HTERT RPE-1 (cell line): ENCODE data around the gene ZNF445.
"Not testable (repeated sequence)": the region's sequence is repeated elsewhere in the genome, so short reads cannot be mapped to it uniquely, and the experiment has no call there.

Source experiments
- in situ Hi-C: fragments of 300-500 bp; cut with MboI; formaldehyde crosslinking; loops from 4 replicates; pipeline ENCODE4 v1.14.3; 2020; ENCODE audit warnings: low sequenced_read_pairs

Gene ZNF445

DNA sequence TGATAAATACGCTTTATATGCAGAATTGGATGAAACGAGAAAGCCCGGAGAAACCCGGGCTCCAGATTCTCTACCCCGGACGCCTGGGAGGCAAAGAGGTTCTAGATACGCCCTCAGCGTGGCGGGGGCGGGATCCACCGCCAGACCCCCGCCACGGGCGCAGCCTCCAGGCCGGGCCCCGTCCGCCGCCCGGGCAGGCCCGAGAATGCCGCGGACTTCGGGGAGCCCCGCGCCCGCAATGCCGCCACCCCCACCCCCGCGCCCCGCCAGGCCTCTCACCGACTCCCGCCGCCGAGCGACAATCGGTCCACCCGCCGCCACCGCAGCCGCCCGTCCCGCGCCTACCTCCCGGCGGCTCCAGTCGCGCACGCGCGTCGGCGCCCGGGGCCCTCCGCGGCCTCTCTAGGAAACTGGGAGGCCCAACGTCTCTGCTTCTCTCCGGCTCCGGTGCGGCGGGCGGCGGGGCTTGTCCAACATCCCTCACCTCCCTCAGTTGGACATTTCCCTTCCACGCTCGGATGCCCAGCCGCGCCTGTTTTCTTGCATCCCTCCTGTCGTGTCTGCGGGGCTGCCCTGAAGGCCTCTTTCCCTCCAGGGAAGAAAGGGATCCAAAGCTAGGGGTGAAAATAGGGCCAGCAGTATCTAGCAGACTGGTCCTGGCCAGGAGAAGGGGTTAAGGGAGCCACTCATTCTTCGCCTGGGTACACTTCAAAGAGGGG, at the start of gene ZNF445:
Gene ZNF445, minus strand, starts transcription at position 359 of the 719 bp plus-strand sequence. CDS start 22,121 bp downstream, outside the sequence.
- in situ Hi-C loops: no loop called here

DNA sequence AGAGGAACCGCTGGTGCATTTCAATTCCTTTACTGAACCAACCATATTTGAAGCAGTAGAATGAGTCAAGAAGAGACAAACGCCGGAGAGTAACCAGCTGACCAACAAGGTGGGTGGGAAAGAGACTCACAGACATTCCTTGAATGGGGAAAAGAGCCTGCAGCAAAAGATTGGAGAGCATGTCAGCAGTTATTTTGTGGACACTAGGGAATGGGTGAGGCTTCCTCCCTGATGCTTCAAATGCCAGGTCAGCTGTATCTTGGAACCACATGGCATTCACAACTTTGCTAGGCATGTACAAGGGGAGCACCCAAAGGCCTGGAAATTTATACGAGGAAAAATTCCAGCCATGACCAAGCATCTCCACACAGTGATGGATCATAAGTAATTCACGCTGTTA, 47.6 kb upstream of the ZNF445 start:
- in situ Hi-C loops: no loop called here

DNA sequence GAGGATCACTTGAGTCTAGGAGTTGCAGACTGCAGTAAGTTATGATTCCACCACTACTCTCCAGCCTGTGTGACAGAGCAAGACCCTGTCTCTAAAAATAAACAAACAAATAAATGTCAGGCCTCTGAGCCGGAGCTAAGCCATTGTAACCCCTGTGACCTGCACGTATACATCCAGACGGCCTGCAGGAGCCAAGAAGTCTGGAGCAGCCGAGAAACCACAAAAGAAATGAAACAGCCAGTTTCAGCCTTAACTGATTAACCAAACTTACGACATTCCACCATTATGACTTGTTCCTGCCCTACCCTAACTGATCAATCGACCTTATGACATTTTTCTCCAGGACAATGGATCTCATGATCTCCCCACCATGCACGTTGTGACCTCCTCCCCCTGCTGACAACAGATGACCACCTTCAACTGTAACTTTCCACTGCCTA, 45.0 kb upstream of the ZNF445 start:
- in situ Hi-C loops: no loop called here

DNA sequence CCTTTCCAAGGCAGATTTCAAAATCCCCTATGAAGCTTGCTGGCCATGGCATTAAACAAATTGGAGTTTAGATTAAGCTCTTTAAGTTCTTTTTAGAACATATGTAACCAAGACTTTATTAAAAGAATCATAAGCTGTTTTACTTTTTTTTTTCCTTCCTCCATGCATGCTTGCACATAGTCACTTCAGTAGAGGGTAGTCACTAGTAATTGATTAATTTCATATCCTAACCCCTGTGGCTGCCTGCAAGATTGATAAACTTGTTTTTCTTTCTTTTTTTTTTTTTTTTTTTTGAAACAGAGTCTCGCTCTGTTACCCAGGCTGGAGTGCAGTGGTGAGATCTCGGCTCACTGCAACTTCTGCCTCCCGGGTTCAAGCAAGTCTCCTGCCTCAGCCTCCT, 44.3 kb upstream of the ZNF445 start:
- in situ Hi-C loops: no loop called here

DNA sequence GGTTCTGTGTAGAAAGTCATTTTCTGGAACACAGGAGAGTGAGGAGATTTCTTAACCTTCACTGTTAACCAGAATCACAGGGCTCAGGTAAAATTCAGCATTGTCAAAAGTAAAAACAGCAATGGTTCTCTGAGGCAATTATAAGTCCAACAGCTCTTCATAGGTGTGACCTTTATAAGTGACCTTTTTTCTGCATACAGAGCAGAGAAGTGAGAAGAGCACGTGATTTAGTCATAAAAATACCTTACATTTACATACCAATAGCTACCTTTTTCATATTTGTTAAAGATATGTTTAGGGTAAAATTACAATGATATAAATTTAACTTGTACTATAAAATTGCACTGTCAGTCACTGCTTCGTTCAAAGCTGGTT, 41.3 kb upstream of the ZNF445 start:
- in situ Hi-C loops: no loop called here

DNA sequence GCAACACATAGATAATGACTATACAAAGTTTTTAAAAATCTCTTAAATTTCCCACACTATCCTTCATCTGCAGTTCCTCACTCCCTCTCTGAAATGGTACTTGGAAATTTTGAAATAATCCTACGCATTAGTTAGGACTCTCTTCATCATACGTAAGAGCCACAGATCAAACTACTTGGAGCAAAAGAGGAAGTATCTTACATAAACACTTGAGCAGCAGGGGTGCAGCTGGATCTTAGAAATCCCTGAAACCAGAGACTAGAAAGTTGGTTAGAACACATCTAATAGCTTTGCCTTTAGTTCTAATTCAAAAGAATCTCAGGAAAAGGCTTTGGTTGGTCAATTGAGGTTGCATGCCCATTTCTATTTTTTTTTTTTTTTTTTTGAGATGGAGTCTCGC, 38.8 kb upstream of the ZNF445 start:
- in situ Hi-C loops: no loop called here

DNA sequence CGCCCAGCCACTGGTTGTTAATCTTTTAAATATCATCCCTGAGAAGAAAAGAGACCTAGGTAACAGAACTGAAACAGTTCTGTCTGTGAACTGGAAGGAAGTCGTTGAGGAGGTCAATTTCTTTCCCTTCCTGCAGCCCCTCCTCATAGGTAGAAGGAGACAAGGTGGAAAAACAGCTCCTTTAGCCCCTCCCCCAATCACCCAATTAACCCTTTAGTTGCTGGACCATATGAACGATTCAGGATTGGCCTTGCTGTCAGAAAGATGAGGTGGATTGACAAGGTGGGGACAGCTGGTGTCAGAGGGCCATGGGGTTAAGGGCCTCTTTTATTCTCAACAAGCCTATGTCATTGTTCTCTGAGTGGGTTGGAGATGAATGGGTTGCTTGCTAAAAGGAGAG, 36.0 kb upstream of the ZNF445 start:
- in situ Hi-C loops: no loop called here

DNA sequence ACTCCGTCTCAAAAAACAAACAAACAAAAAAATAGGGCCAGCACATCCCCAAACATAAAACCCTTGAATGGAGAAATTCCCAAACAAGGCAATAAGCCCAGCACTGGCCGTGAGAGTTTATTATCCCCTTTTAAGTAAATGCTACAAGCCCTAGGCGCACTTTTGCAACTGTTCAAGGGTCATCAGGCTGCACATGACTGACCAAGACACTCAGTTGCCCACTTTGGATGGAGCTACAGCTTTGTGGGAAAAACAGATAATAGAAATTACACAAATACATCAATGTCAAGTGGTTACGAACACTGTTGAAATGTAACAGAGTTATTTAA, 33.7 kb upstream of the ZNF445 start:
- in situ Hi-C loops: no loop called here

DNA sequence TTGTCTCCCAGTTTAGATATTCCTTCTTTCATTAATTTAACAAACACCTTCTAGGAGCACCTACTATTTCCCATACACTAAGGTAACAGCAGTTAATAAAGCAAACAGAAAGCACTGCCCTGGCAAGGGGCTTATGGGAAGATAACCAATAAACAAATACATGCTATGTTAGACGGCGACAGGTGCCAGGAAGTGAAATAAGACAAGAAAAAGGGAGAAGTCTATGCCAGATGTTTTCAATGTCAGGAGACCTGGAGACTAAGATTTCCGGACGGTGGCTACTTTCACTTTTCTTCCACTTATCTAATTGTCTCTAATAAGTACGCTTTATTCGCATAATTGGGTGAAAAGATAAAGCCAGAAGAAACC, 32.5 kb upstream of the ZNF445 start:
- in situ Hi-C loops: no loop called here

DNA sequence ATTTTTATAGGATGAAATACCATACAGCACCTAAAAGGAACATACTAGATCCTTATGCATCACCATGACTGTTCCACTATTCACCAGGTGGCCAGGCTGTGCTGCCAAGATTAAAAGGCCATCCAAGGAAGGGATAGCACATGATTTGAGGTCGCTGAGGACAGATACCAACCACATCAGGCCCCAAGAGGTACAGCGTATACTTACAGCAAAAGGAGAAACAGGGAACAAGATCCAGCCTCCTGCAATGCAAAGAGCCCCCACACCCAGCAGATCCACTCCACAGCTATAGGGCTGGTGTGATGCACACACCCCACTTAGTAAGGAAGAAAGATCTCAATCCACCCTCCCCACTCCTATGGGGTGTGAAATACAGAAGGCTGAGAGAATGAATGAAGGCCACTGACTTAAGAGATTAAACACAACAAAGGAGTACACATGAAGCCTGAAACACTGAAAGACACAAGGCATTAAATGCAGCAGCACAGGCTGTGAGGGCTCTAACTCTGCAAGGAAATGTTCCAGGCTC, 32.0 kb upstream of the ZNF445 start:
- in situ Hi-C loops: no loop called here

DNA sequence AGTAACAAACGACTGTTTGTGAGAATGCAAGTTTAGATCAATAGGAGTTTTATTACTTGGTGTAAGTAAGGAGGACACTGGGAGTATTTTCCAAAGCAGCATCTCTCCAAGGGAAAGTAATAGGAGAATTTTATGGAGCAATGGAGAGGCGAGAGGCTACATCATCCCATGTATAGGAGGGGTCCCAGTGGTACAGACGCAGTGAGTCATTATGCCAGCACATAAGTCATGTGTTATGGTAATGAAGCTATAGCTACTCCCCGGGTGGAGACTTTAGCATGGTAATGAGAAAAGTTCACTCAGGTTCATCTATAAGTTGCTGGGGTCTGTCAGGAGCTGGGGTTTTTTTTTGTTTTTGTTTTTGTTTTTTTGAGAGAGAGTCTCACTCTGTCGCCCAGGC, 29.5 kb upstream of the ZNF445 start:
- in situ Hi-C loops: no loop called here

DNA sequence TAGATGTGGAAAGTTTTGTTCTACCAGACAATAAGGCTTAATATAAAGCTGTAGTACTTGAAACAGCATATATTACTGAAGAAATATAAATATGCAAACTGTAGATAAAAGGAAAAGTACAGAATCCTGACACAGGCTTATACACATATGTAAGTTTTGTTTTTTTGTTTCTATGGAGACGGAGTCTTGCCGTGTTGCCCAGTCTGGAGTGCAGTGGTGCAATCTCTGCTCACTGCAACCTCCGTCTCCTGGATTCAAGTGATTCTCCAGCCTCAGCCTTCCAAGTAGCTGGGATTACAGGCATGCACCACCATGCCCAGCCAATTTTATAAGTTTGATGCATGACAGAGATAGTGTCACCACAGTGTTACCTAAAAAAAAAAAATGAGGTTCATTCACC, 29.1 kb upstream of the ZNF445 start:
- in situ Hi-C loops: no loop called here

DNA sequence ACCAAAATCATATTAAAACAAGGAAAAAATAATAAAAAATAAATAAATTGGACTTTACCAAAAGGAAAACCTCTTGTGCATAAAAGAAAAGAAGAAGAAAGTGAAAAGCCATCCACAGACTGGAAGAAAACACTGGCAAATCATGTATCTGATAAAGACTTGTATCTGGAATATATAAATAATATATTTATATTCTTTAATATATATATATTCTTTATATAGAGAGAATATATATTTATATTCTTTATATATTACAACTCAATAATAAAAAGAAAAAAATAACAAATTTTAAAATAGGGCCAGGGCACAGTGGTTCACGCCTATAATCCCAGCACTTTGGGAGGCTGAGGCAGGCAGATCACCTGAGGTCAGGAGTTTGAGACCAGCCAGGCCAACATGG, 27.1 kb upstream of the ZNF445 start:
- in situ Hi-C loops: no loop called here

DNA sequence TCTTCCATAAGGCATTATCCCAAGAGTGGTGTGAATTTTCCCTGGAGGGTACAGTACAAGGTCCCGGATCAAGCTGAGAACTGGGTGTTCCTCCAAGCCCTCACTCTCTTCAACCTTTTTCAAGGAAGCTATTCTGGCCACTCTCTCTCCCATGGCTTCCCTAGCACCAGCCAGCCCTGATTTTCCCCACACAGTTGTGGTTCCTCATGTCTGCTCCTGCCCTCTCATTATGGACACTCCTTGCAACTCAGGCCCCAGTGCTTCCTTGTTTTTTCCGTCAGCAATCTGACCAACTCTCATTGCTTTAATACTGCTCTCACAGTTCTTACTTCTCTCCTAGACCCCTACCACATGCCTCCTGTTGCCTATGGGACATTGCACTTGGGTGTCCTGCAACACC, 25.7 kb upstream of the ZNF445 start:
- in situ Hi-C loops: not testable (repeated sequence)

DNA sequence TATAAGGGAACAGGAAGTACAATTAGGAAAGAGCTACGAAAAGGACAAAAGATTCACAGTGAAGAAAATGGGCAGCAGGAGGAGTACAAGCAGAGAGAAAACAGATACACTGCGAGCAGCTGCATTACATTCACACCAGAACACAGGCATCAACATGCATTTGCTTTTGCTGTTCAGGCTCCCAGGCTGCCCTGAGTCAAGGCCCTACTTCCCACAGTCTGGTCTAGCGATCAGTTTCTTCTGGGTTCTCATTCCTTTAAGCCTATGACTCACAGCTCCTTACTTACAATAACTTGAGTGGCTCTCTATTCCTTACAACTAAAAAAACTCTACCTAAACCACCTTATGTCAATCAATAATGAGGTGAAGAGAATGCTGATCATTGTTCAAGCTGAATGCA, 24.5 kb upstream of the ZNF445 start:
- in situ Hi-C loops: no loop called here

DNA sequence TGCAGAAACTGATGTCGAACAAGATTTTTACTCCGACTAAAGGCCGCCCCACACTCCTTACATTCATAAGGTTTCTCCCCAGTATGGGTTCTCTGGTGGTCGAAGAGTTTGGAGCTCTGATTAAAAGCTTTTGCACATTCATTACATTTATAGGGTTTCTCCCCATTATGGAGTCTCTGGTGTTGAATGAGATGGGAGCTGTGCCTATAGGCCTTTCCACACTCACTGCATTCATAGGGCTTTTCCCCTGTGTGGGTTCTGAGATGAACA, 22.4 kb upstream of the ZNF445 start:
- in situ Hi-C loops: not testable (repeated sequence)

DNA sequence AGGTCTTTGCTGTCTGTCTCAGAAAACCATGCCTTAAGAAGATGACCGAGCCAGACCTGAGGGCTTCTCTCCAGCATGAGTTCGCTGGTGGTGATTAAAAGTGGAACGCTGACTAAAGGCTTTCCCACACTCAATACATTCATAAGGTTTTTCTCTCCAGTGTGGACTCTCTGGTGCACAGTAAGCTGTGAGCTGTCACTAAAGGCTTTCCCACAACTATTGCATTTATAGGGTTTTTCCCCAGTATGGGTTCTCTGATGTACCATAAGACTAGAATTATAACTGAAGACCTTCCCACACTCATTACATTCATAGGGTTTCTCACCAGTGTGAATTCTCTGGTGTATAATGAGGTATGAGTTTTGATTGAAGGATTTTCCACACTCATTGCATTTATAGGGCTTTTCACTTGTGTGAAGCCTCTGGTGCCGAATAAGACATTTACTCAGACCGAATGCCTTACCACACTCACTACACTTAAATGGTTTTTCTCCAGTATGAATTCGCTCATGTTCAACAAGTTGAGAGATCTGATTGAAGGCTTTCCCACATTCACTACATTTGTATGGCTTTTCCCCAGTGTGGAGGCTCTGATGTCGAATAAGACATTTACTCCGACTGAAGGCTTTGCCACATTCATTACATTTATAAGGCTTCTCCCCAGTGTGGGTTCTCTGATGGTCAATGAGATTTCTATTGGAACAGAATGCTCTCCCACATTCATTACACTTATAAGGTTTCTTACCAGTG, 21.9 kb upstream of the ZNF445 start:
- in situ Hi-C loops: no loop called here

DNA sequence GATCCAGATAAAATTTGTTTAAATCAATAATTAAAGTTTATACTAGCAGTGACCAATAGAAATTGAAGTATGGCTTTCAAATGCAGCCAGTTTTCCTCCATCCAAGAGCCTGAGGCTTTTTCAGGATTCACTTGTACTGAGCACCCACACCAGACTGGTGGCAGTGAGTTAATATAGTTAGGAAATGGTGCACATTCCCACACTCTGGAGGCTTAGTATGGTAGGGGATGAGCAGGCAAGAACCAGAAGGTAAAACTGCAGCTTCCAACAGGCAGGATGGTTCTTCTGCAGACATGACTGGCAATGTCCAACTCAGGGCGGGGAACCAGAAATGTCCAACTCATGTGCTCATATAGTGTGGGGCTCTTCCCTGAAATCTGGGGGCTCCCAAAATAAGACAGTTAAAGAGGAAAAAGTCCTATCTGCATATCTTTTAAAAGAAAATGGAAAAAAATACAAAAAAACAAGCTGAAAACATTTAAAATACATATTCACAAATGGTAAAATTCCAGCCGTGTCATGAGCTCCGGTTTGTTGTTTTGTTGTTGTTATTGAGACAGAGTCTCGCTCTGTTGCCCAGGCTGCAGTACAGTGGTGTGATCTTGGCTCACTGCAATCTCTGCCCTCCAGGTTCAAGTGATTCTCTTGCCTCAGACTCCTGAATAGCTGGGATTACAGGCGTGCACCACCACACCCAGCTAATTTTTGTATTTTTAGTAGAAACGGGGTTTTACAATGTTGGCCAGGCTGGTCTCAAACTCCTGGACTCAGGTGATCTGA, 18.4 kb upstream of the ZNF445 start:
- in situ Hi-C loops: no loop called here

DNA sequence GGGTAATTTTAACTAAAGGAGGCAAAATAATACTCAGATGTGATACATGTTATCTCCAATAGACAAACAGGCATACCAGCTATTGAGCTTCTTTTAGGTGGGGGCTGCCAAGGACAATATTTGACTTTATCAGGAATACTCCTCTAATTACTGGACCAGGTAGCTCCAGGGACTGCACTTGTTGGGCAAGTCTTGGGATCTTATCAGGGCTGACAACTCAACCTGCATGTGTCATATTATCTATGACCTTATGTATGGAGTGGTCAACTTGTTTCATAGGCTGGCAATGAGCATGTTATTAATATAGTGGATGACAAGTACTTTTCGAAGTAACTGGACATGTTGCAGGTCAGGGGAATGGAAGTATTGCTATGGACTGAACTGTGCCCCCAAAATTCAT, 15.0 kb upstream of the ZNF445 start:
- in situ Hi-C loops: no loop called here

DNA sequence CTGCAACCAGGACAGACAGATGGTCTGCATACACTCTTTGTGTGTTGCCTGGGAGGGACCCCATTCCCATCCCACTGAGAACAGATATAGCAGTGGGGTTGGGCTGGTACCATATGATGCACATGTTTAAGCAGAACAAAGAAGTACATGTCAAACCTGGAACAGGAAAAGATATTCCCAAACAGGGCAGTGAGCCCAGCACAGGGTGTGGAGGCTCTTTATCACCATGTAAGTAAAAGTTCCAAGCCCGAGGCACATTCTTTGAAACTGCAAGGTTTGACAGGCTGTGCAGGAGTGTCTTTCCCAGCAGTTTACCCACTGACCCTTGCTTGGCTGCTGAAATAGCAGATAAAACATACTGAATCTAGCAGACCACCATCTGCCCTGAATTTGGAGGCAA, 5.3 kb upstream of the ZNF445 start:
- in situ Hi-C loops: no loop called here

DNA sequence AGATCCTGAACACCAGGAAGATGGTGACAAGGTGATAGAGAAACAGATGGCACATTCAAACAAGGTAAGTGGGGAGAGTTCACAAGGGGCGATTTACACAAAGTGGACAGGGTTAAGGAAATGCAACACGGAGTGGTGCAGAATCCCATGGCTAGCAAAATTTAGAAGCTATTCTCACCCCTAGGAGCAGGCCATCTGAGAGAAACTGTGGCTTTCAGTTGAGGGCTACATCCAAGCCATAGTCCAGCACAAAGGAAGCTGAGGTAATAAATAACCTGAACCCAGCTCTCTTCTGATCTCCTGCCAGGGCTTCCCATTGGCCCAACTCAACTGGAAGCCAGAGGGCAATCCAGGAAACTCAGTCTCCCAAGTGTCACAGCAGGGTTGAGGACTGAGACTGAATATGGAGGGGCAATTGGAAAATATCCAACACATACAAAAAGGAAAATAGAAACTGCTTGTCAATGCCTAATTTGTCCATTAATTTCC, 1.2 kb upstream of the ZNF445 start:
- in situ Hi-C loops: no loop called here

DNA sequence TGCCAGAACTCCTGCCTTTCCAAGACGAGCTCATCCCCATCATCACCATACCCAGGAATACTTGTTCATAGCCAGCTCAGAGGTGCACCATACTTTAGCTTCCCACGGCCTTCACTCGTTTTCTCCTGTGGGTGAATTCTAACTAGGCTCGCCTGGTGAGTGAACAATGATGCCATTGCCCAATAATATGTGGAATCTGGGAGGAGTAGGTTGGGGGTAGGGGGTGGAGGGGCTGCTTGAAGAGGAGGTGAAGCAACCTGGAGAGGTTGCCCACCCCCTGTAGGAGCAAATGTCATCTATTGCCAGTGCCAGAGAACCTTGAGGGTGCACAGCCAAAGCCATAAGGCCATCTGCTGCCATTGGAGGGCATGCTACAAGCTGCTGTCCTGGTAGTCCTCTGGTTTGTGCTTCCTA, 592 bp upstream of the ZNF445 start:
- in situ Hi-C loops: no loop called here
